H1 (cell line): ENCODE data around the gene DCAF7. TPM values are rescaled to one million over a fixed set of nuclear protein-coding genes. Genes with fewer than 3 reads are reported as not detected.

Source experiments
- CHD7 ChIP-seq: fragments of 300-600 bp; sonication (generic); IDR thresholded peaks from 2 replicates; pipeline ENCODE4 v1.7.1; 2012; ENCODE audit warnings: low read length, moderate library complexity, mild to moderate bottlenecking, inconsistent platforms; ENCODE audit not compliant: insufficient replicate concordance
- EP300 ChIP-seq, 2 experiments: IDR thresholded peaks; 1 replicate in 1 of 2; 2 replicates in 1 of 2; pipeline ENCODE4 v1.6.1; 2011 to 2012; ENCODE audit warnings: low read depth in 2 of 2, low read length in 2 of 2, mild to moderate bottlenecking in 2 of 2, borderline replicate concordance in 1 of 2, inconsistent platforms in 1 of 2, moderate library complexity in 1 of 2
- EZH2 ChIP-seq: fragments of 200-600 bp; sonication (generic); IDR thresholded peaks from 2 replicates; pipeline ENCODE4 v1.7.1; 2012; ENCODE audit warnings: low read depth, mild to moderate bottlenecking, moderate library complexity, low read length, inconsistent platforms; ENCODE audit not compliant: severe bottlenecking
- GABPA ChIP-seq: IDR thresholded peaks from 2 replicates; pipeline ENCODE4 v1.6.1; 2011; ENCODE audit warnings: mild to moderate bottlenecking, low read length, moderate library complexity, borderline replicate concordance; ENCODE audit not compliant: insufficient read depth
- NRF1 ChIP-seq: IDR thresholded peaks from 2 replicates; pipeline ENCODE4 v1.6.1; 2011; ENCODE audit warnings: mild to moderate bottlenecking, low read depth, low read length, improper control_type of control experiment
- POLR2A ChIP-seq, 2 experiments: IDR thresholded peaks; 1 replicate in 1 of 2; 2 replicates in 1 of 2; pipeline ENCODE4 v1.6.1; 2011; ENCODE audit warnings: low read depth in 2 of 2, low read length in 2 of 2, mild to moderate bottlenecking in 2 of 2; ENCODE audit errors: control extremely low read depth in 1 of 2
- SIN3A ChIP-seq, 2 experiments: IDR thresholded peaks in 1 of 2; conservative IDR thresholded peaks in 1 of 2; 2 replicates each; pipeline ENCODE4 v1.6.1; 2011 to 2012; ENCODE audit warnings: low read length in 2 of 2, improper control_type of control experiment in 1 of 2, low read depth in 1 of 2, mild to moderate bottlenecking in 1 of 2
- SIX5 ChIP-seq: IDR thresholded peaks from 2 replicates; pipeline ENCODE4 v1.6.1; 2011; ENCODE audit warnings: mild to moderate bottlenecking, low read depth, low read length
- polyA plus RNA-seq, 7 experiments: library from polyadenylated mRNA; depleted of rRNA in 3 of 7; stranded (reverse) in 5 of 7; unstranded in 2 of 7; fragments of >200 nt in 5 of 7; fragments of 200-250 nt in 2 of 7; gene quantifications; 1 replicate in 5 of 7; 2 replicates in 1 of 7; 4 replicates in 1 of 7; pipeline versions ENCODE4 v1.2.1 to v1.2.3, GENCODE V29; 2011 to 2013; ENCODE audit warnings: missing spikeins in 2 of 7, mixed read lengths in 2 of 7
- total RNA-seq: library from RNA; stranded (reverse); fragmentation: NEBNext Ultra II Directional; extraction: Animal tissue kit (Norgen Biotek cat#: 25700); gene quantifications from 2 replicates; pipeline ENCODE4 v1.2.1, GENCODE V29; 2021

Gene DCAF7
- total and polyA plus RNA-seq, 2 of the 8 experiments (the other 6 are each of a cell fraction or from before 2014, with no cell fraction given), result 74.9 to 94.1 TPM

- TF ChIP-seq GABPA (peak; percentile 99), NRF1 (no peak), CHD7 (no peak), SIN3A (conservative IDR thresholded peaks at IDR 0.05 in 1 of 2, IDR thresholded peaks at IDR 0.05 in 1 of 2; ENCODE audit: low read depth in 1 of 2, low read length in 2 of 2) (peak; percentile 77 to 82; a peak in 2 of 4 replicates), SIX5 (peak; percentile 34; the same call in 1 of the 2 replicates), EP300 (IDR thresholded peaks at IDR 0.05; ENCODE audit: borderline replicate concordance in 1 of 2, low read depth in 2 of 2, low read length in 2 of 2) (peak in 1 of 2 experiments; percentile 54; a peak in 1 of 3 replicates), EZH2 (no peak), POLR2A (IDR thresholded peaks at IDR 0.05; ENCODE audit: control extremely low read depth in 1 of 2, low read depth in 2 of 2, low read length in 2 of 2) (peak; percentile 78 to 87)
These were observed 50.5 kb downstream of the DCAF7 start, which contains the start of gene TACO1 (continued) for GRCh38 chr17:63600569-63601438.
